ENCODE measurements around the gene MMAA.
"Not testable (repeated sequence)": the region's sequence is repeated elsewhere in the genome, so short reads cannot be mapped to it uniquely, and the experiment has no call there.

The MMAA gene

GRCh38 chr4:145635630-145636029 is 16.4 kb downstream of the MMAA start:
- no peak for DNase-seq

GRCh38 chr4:145639186-145639698 is 20.1 kb downstream of the MMAA start:
- no peak for DNase-seq

DNA sequence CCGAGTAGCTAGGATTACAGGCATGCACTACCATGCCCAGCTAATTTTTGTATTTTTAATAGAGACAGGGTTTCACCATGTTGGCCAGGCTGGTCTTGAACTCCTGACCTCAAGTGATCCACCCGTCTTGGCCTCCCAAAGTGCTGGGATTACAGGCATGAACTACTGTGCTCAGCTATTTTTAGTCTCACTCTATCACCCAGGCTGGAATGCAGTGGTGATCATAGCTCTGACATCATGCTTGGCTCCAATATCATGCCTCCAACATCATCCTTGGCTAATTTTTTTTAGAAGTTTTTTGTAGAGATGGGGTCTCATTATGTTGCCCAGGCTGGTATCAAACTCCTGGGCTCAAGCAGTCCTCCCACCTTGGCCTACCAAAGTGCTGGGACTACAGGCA is 21.1 kb downstream of the MMAA start:
- not testable (repeated sequence) for DNase-seq

DNA sequence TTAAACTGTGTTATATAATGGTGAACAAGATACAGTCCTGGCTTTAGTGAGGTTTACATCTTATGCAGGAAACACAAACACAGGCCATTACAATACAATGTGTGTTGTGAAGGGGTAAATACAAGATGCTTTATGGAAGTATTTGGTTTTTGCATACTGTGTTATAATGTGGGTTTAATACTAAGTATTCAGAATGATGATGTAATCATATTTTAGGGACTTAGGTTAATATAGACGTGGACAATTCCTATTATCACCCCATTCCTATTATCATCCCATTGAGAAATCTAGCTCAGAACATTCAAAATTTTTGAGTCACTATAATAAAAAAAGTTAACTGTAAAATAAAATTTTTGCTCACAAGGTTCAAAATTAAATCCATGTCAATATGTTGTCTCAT is 24.1 kb downstream of the MMAA start:
- no peak for DNase-seq

- no peak for DNase-seq
Observed at GRCh38 chr4:145644699-145645098, 25.5 kb downstream of the MMAA start.

DNA sequence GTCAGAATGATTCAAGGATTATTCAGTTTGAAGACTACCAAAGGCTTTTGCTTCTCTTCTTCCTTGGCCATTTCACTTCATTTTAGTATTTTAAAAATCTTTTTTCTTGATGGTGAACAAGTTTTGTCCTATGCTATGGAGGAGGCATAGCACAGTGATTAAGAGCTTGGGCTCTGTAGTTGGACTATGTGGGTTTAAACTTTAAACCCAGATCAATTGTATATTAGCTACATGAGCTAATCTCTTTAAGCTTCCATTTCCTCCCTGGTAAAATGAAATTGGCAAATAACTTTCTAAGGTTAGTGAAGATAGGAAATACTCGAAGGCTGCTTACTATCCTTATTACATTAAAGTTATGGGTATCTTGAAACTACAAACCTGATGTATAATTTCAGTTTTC is 37.0 kb downstream of the MMAA start:
- no peak for DNase-seq

DNA sequence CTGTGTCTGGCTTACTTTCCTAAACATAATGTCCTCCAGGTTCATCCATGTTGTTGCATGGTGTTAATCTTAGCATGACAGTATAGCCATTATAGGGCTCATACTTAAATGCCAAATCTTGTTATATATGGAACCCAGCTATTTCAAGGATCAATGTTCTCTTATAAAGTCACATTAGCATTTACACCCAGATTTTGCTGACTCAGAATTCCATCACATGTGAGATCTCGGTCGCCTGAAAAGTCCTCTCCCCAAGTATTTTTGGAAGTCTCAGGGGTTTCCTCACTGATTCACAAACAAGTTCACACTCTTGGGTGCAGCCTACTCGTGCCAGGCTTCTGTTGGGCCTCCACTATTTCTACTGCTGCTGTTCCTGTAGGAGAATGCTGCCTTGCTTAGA is 40.9 kb downstream of the MMAA start:
- no peak for DNase-seq

DNA sequence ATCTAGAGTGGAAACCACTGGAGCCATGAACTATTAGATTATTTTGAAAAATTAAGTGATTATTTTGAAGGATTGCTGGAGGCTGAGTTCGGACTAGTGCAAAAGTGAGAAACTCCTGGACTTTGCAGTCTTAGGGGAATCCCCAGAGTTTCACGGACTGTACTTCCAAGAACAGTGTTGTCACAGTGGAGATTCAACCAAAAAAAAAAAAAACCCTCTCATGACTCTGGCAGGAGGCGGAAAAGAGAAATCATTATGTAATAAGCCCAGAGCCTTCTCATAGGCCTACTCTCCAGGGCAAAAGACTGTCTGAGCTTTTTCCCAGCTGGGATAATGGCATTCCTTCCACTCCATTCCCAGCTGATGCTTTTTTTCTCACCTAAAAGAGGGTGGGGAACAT is 44.0 kb downstream of the MMAA start:
- no peak for DNase-seq

GRCh38 chr4:145665773-145666172 is 46.6 kb downstream of the MMAA start:
- no peak for DNase-seq

DNA sequence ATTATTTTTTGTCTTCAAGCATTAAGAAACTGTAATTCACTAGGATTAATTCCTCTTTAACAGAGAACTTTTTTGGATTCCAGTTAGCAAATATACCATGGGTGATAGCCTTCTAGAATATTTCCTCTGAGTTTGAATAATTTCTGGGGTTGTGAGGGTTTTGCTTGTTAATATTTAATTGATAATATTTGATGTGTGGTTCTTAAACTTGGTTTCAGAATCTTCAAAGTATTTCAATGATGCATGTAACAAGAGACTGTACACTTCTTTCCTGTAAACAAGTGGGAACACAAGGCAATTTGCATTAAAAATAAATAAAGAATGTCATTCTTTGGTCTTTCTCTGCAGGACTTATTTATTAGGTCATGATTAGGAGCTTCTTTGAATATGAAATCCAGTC is 51.2 kb downstream of the MMAA start:
- no peak for DNase-seq

DNA sequence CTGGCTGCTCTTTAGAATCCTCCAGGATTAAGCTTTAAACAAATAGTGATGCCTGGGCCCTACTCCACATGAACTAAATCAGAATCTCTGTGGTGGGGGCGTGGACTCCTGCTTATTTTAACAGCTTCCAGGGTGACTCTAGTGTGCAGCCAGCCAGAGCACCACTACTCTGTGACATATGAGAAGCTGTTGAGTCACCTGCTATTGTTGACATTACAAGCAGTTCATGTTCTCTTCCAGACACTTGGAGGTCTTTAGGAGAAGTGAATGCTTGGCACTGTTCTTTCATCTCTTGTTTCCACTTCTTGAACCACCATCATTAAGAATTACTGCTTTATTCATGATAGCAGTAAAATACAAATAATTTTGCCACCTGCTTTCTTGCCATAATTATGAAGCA is 60.3 kb downstream of the MMAA start:
- DNase-seq, result no peak

- DNase-seq, result no peak
Observed at GRCh38 chr4:145679991-145680455, 60.8 kb downstream of the MMAA start, which contains the start of gene C4orf51. Gene C4orf51, plus strand, starts transcription at chr4:145680146. Its CDS starts 58 bp downstream, at chr4:145680204.

DNA sequence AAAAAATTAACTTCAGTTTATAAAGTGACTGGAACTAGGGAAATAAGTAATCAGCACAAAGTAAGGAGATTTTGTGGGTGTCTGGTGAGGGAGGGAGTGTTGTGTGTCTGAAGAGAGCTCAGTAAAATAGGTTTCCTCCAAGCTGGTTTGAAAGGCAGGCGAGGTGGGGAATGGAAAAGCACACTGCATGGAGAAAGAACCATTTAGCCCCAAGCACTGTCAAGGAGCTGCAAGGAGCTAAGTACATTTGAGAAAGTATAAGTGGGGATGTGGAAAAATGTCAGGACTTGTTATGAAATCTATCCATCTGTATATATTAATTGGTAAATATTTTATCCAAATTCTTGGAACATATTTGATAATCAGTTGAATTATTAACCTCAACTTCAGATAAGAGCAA is 61.7 kb downstream of the MMAA start:
- DNase-seq, result no peak

DNA sequence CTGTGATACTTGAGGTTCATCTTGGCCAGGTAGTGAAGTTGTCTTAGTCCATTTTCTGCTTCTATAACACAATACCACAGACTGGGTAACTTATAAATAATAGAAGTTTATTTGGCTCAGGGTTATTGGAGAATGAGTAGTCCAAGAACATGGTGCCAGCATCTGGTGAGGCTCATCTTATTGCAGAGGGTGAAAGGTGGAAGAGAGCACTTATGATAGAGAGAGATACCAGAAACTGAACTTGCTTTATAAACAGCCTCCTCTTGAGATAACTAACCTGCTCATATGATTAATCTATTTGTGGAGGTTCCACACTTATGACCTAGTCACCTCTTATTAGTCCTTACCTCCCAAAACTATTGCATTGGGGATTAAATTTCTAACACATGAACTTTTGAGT is 62.3 kb downstream of the MMAA start:
- no peak for DNase-seq

DNA sequence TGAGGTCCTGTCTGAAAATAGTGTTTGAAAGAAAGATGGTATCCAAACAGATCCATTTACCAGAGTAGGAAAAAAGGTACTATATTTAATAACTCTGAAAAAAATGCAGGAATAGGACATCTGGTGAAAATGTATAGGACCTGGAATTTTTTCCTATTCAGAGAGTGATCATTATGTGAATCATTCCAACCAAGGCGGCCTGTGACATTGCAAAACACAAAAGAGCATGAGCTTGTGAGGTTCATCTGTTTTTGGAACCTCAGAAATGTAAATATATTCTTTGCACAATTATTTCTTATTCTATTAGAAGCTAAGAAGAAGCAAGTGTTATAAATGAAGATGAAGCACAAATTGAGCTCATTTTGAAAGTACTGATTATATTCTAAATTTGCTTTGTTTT is 62.8 kb downstream of the MMAA start:
- no peak for DNase-seq

DNA sequence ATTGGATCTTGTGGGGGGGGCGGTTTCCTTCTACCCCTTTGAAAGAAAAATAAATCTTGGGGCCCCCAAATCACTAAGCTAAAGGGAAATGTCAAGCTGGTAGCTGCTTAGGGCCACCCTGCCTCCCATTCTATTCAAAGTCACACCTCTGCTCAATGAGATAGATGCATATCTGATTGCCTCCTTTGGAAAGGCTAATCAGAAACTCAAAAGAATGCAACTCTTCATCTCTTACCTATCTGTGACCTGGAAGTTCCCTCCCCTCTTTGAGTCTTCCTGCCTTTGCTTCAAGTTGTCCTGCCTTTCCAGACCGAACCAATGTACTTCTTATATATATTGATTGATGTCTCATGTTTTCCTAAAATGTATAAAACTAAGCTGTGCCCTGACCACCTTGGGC is 67.8 kb downstream of the MMAA start:
- DNase-seq, result no peak

DNA sequence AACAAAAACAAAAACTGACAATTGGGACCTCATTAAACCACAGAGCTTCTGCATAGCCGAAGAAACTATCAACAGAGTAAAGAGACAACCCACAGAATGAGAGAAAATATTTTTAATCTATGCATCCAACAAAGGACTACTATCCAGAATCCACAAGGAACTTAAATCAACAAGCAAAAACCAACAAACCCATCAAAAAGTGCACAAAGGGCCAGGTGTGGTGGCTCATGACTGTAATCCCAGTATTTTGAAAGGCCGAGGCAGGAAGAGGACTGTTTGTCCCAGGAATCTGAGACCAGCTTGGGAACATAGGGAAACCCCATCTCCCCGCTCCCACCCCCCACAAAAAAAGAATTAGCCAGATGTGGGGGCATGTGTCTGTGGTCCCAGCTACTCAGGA is 71.4 kb downstream of the MMAA start:
- no peak for DNase-seq

DNA sequence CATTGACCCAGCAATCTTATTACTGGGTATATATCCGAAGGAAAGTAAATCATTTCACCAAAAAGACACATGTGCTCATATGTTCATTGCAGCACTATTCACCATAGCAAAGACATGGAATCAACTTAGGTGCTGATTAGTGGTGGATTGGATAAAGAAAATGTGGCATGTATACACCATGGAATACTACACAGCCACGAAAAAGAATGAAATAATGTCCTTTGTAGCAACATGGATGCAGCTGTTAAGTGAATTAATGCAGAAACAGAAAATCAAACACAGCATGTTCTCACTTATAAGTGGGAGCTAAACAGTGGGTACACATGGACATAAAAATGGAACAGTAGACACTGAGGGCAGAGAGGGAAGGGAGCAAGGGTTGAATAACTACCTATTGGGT is 72.2 kb downstream of the MMAA start:
- not testable (repeated sequence) for DNase-seq

GRCh38 chr4:145694929-145695328 is 75.7 kb downstream of the MMAA start:
- DNase-seq, result no peak

DNA sequence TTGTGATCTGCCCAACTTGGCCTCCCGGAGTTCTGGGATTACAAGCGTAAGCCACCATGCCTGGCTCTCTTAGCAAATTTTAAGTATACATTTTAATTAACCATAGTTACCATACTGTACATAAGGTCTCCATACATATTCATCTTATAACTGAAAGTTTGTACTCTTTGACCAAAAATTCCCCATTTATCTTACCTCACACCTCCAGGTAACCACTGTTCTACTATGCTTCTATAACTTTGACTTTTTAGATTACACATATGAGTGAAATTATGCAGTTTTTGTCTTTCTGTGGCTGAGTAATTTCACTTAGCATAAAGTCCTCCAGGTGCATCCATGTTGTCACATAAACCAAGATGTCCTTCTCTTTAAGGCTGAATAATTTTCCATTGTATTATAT is 78.1 kb downstream of the MMAA start:
- no peak for DNase-seq

- no peak for DNase-seq
Observed at GRCh38 chr4:145698507-145698906, 79.3 kb downstream of the MMAA start.

- no peak for DNase-seq
Observed at GRCh38 chr4:145703850-145704497, 84.8 kb downstream of the MMAA start.

- no peak for DNase-seq
Observed at GRCh38 chr4:145709336-145709735, 90.2 kb downstream of the MMAA start.

Measured in CD4-positive, alpha-beta T cell treated with Interleukin-4 for 4 hours (primary cell).